Subcutaneous adipose tissue (tissue), 4 donors: ENCODE measurements around the gene FYB1. TPM values are rescaled to one million over a fixed set of nuclear protein-coding genes. Genes with fewer than 3 reads are reported as not detected.

Experiments
- total RNA-seq, 4 donors: library from RNA; depleted of rRNA; stranded (reverse); fragments of >200 nt; gene quantifications; one replicate each; pipeline ENCODE4 v1.1.0, GENCODE V29; 2016
- TF ChIP-seq, protein P1 (sequence below): fragments of 450-650 bp; IDR thresholded peaks from one replicate; pipeline ENCODE4 v1.5.1; 2016; ENCODE audit warnings: low read depth, mild to moderate bottlenecking, control low read depth, antibody characterized with exemption, moderate library complexity

The FYB1 gene
- total RNA-seq, 4 donors from 2014 or later: 7.5 to 80.6 (median 26.7) TPM

- TF ChIP-seq, protein P1, sequence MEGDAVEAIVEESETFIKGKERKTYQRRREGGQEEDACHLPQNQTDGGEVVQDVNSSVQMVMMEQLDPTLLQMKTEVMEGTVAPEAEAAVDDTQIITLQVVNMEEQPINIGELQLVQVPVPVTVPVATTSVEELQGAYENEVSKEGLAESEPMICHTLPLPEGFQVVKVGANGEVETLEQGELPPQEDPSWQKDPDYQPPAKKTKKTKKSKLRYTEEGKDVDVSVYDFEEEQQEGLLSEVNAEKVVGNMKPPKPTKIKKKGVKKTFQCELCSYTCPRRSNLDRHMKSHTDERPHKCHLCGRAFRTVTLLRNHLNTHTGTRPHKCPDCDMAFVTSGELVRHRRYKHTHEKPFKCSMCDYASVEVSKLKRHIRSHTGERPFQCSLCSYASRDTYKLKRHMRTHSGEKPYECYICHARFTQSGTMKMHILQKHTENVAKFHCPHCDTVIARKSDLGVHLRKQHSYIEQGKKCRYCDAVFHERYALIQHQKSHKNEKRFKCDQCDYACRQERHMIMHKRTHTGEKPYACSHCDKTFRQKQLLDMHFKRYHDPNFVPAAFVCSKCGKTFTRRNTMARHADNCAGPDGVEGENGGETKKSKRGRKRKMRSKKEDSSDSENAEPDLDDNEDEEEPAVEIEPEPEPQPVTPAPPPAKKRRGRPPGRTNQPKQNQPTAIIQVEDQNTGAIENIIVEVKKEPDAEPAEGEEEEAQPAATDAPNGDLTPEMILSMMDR: no peak
These were observed 87.3 kb downstream of the FYB1 start for GRCh38 chr5:39132128-39132447.

- TF ChIP-seq, protein P1: no peak
These were observed 87.9 kb downstream of the FYB1 start for GRCh38 chr5:39131210-39132127.

- TF ChIP-seq, protein P1: no peak
These were observed 88.6 kb downstream of the FYB1 start for GRCh38 chr5:39130716-39131115.

- TF ChIP-seq, protein P1: no peak
These were observed 97.4 kb downstream of the FYB1 start for GRCh38 chr5:39121922-39122321.

GRCh38 chr5:39121315-39121714 lies 98.0 kb downstream of the FYB1 start:
- TF ChIP-seq, protein P1: no peak

DNA sequence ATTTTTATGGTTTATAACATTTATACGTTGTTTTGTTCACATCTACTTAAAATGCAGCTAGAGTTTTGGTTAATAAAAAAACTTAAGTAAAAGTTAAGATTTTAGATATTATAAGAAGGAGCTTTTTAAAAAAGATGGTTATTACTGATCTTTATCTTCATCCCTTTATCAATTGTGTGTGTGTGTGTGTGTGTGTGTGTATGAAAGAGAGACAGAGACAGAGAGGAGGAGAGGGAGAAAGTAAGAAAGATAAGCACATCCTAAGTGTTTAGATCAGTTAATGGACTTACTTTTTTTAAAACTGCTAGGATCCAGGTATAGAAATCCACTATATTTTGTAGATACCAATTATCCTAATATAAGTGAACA lies 99.3 kb downstream of the FYB1 start:
- TF ChIP-seq, protein P1: no peak

DNA sequence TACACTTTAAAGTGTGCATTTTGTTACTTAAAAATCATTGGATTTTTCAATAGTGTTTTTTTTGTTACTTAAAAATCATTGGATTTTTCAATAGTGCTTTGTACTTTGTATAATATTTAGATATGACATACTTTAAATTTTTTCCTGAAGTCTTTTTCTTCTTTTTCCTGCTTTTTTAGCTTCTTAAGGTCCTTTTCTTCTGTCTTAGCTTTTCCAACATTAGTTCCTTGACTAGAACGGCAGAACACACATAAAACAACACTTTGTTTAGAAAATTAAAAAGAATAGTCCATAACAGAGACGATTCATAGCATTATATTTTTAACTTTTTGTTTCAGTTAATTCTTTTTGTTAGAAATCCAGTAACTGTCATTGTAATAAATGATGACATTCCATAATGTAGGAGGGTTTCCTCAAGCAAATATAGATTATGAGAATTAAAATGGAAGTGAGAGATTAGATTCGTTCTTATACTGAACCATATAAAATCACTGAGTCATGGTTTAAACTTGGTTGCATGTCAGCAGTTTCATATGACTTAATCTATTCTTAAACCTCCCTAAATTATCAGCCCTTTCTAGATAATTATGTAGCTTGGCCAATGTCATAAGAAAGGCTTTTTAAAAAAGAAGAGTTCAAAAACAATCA lies 99.8 kb downstream of the FYB1 start:
- TF ChIP-seq, protein P1: no peak
